OCI-LY7 (cell line): Measurements from ENCODE around the gene SLC16A11.

ENCODE experiments used
- EZH2phosphoT487 ChIP-seq: fragments of 200-600 bp; sonication (generic); IDR thresholded peaks from 2 replicates; pipeline ENCODE4 v1.6.1; 2018; ENCODE audit warnings: low read depth, borderline replicate concordance, mild to moderate bottlenecking, mixed run types, antibody characterized with exemption, low read length, moderate library complexity, mixed read lengths
- TF ChIP-seq, protein P1 (sequence below): fragments of 200-600 bp; sonication (generic); conservative IDR thresholded peaks from 2 replicates; pipeline ENCODE4 v1.5.1; 2014; ENCODE audit warnings: mild to moderate bottlenecking, antibody characterized with exemption, low read length, moderate library complexity, mixed read lengths

DNA sequence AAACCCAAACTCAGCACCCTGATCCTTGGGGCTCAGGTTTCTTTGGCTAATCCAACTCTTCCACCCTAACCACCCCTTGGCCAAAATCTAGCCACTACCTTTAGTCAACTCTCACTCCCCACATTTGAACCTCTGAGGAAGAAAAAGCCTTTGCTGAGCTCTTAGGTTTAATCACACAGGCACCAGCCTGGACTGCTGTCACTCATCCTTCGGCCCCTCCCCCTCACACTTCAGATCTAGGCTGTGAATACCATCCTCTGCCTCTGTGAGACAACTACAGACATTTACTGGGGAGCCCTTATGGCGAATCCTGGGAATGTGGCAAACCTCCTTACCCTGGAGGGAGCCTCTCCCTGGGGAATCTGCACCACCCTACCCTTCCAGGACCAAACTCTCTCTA, 36.7 kb downstream of the SLC16A11 start:
- TF ChIP-seq, protein P1, sequence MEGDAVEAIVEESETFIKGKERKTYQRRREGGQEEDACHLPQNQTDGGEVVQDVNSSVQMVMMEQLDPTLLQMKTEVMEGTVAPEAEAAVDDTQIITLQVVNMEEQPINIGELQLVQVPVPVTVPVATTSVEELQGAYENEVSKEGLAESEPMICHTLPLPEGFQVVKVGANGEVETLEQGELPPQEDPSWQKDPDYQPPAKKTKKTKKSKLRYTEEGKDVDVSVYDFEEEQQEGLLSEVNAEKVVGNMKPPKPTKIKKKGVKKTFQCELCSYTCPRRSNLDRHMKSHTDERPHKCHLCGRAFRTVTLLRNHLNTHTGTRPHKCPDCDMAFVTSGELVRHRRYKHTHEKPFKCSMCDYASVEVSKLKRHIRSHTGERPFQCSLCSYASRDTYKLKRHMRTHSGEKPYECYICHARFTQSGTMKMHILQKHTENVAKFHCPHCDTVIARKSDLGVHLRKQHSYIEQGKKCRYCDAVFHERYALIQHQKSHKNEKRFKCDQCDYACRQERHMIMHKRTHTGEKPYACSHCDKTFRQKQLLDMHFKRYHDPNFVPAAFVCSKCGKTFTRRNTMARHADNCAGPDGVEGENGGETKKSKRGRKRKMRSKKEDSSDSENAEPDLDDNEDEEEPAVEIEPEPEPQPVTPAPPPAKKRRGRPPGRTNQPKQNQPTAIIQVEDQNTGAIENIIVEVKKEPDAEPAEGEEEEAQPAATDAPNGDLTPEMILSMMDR: no peak
- no peak for TF ChIP-seq EZH2phosphoT487
